ENCODE data around the gene LMAN2. TPM values are rescaled to one million over a fixed set of nuclear protein-coding genes. Genes with fewer than 3 reads are reported as not detected.

The LMAN2 gene
- total RNA-seq, 1 experiment from 2014 or later, result 128 TPM

DNA sequence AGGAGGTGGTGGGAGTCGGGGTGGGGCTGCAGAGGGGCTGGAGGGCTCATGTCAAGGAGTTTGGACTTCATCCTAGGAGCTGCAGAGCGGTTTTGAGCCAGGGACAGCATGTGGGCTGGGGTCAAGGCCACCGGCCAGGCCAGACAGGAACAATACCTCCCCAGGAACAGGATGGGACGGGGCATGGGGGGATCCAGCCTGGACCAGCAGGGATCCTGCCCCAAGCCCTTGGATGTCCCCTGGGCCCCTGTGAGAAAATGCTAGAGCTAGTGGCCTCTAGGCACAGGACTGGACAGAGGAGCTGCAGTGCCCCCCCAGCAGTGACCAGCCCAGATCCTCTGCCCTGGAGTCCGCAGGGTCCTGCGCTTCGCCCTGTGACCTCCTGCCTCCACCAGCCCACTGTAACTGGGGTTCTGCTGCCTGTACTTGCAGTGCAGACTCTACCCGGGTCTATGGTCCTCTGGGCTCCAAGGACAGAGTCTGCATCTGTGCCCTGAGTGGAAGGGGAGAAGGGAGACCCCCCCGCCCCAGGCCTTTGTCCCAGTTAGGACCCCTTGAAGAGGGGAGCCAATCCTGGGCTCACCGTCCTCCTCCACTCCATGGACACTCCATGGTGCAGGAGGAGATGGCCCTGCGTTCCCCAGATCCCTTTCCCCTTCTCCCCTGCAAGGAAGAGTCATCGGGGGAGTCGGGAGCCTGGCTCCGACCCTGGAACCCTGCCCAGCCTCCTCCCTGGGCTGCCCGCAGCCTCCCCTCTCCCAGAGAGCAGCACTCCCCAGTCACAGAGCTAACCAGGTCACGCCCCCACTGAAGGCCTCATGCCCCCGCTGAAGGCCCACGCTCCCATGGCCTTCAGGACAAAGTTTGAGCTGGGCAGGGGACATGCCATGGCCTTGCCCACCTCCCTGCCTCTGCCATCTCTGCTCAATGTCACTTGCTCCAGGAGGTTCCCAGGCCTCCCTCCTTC is 36.8 kb downstream of the LMAN2 start:
- Histone ChIP-seq H3K9me3 (ENCODE audit: control insufficient read depth in 1 of 2, insufficient read depth in 1 of 2, low read depth in 1 of 2, low read length in 2 of 2) (no peaks in the 10 kb centered on the region), H3K4me3 (replicated peaks in 1 of 2; ENCODE audit: low read depth in 1 of 2, low read length in 2 of 2) (no peak overlapping the region), H3K9ac (ENCODE audit: low read length) (no peak overlapping the region), H4K20me1 (ENCODE audit: insufficient read depth) (no peaks in the 10 kb centered on the region), H3K9me2 (ENCODE audit: insufficient read depth) (no peaks in the 10 kb centered on the region), H3K27me3 (ENCODE audit: insufficient read depth, low read length) (no peaks in the 10 kb centered on the region), H2AFZ (ENCODE audit: low read depth, low read length, poor library complexity, severe bottlenecking) (no peak overlapping the region), H3K36me3 (ENCODE audit: control insufficient read depth in 1 of 2, insufficient read depth in 2 of 2, low read length in 2 of 2) (no peaks in the 10 kb centered on the region), H3K4me2 (ENCODE audit: low read length) (no peak overlapping the region), H3K79me2 (ENCODE audit: insufficient read depth, low read length) (no peaks in the 10 kb centered on the region), H3K27ac (ENCODE audit: low read depth, low read length) (no peak overlapping the region), H3K4me1 (ENCODE audit: control insufficient read depth in 1 of 2, insufficient read depth in 2 of 2, low read length in 2 of 2) (peaks cover 18 to 48% of the 10 kb centered on the region in 2 experiments)
- DNase-seq (ENCODE audit: low read depth, low spot score), result no peak
- no TSS peak for BruUV-seq (replicated peaks)
- intact Hi-C loops (cut with micrococcal nuclease), result loop anchor here (5.0 kb wide), 2 partner anchors 73 to 183 kb away; partner anchors contain the start of gene PDLIM7
- no peak for ATAC-seq
- TF ChIP-seq POLR2A (IDR thresholded peaks at IDR 0.05; ENCODE audit: borderline replicate concordance, extremely low read depth, insufficient read depth, insufficient read length) (no peak), CTCF (IDR thresholded peaks at IDR 0.05 in 2 of 3, conservative IDR thresholded peaks at IDR 0.05 in 1 of 3; ENCODE audit: borderline replicate concordance in 1 of 3, insufficient read depth in 1 of 3, low read depth in 2 of 3, low read length in 2 of 3) (no peak), SIN3A (IDR thresholded peaks at IDR 0.05; ENCODE audit: low read depth) (no peak), FOSL1 (IDR thresholded peaks at IDR 0.05; ENCODE audit: low read depth) (no peak), SP1 (IDR thresholded peaks at IDR 0.05; ENCODE audit: low read depth) (no peak), POLR2AphosphoS5 (IDR thresholded peaks at IDR 0.05; ENCODE audit: low read depth, low read length) (no peak), CEBPB (IDR thresholded peaks at IDR 0.05; ENCODE audit: low read depth) (no peak), ATF3 (IDR thresholded peaks at IDR 0.05) (no peak), YY1 (IDR thresholded peaks at IDR 0.05; ENCODE audit: extremely low read depth, insufficient replicate concordance, low read depth, low read length) (no peak), SRF (IDR thresholded peaks at IDR 0.05; ENCODE audit: low read depth) (no peak), ZNF274 (IDR thresholded peaks at IDR 0.05; ENCODE audit: low read depth, low read length) (no peak), EGR1 (IDR thresholded peaks at IDR 0.05; ENCODE audit: low read depth) (no peak), RAD21 (IDR thresholded peaks at IDR 0.05; ENCODE audit: low read depth) (no peak), REST (IDR thresholded peaks at IDR 0.05; ENCODE audit: low read depth) (no peak), ELF1 (IDR thresholded peaks at IDR 0.05; ENCODE audit: borderline replicate concordance, low read depth) (no peak), ZFX (IDR thresholded peaks at IDR 0.05) (no peak)
- TF ChIP-seq, protein P1, sequence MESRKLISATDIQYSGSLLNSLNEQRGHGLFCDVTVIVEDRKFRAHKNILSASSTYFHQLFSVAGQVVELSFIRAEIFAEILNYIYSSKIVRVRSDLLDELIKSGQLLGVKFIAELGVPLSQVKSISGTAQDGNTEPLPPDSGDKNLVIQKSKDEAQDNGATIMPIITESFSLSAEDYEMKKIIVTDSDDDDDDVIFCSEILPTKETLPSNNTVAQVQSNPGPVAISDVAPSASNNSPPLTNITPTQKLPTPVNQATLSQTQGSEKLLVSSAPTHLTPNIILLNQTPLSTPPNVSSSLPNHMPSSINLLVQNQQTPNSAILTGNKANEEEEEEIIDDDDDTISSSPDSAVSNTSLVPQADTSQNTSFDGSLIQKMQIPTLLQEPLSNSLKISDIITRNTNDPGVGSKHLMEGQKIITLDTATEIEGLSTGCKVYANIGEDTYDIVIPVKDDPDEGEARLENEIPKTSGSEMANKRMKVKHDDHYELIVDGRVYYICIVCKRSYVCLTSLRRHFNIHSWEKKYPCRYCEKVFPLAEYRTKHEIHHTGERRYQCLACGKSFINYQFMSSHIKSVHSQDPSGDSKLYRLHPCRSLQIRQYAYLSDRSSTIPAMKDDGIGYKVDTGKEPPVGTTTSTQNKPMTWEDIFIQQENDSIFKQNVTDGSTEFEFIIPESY (IDR thresholded peaks at IDR 0.05; ENCODE audit: extremely low read depth, insufficient replicate concordance, low read length), result no peak
- RAD21 ChIA-PET (ENCODE audit: low non-redundant PET in 1 of 2, low total read pairs in 2 of 2, uncharacterized antibody in 2 of 2, unreplicated experiment in 2 of 2), result no interaction called here
- CTCF ChIA-PET, result no interaction called here
- POLR2A ChIA-PET, result no interaction called here
